ENCODE data around the gene SEMA5A.

SEMA5A gene

GRCh38 chr5:9108162-9108561 is 437.7 kb downstream of the SEMA5A start:
- Histone ChIP-seq H3K27me3 (ENCODE audit: control insufficient read depth, insufficient read depth, low read length) (no peaks in the 10 kb centered on the region), H3K27ac (ENCODE audit: low read length) (no peak overlapping the region), H3K9ac (ENCODE audit: low read length) (no peak overlapping the region), H3K36me3 (ENCODE audit: control insufficient read depth, low read depth, low read length) (no peaks in the 10 kb centered on the region), H3K4me3 (ENCODE audit: low read length) (no peak overlapping the region), H3K9me3 (ENCODE audit: control insufficient read depth, low read depth, low read length) (no peaks in the 10 kb centered on the region), H3K4me1 (ENCODE audit: control insufficient read depth, low read depth, low read length) (no peaks in the 10 kb centered on the region)

- H3K27ac ChIP-seq (ENCODE audit: low read length): no peak overlapping the region
- H3K4me1 ChIP-seq (ENCODE audit: control insufficient read depth, low read depth, low read length): no peaks in the 10 kb centered on the region
- no peaks in the 10 kb centered on the region for H3K27me3 ChIP-seq (ENCODE audit: control insufficient read depth, insufficient read depth, low read length)
- no peaks in the 10 kb centered on the region for H3K36me3 ChIP-seq (ENCODE audit: control insufficient read depth, low read depth, low read length)
- no peak overlapping the region for H3K4me3 ChIP-seq (ENCODE audit: low read length)
- no peaks in the 10 kb centered on the region for H3K9me3 ChIP-seq (ENCODE audit: control insufficient read depth, low read depth, low read length)
- H3K9ac ChIP-seq (ENCODE audit: low read length): no peak overlapping the region
These were observed 440.0 kb downstream of the SEMA5A start for GRCh38 chr5:9105851-9106250.

- Histone ChIP-seq H3K9me3 (ENCODE audit: control insufficient read depth, low read depth, low read length) (no peaks in the 10 kb centered on the region), H3K4me3 (ENCODE audit: low read length) (no peak overlapping the region), H3K27me3 (ENCODE audit: control insufficient read depth, insufficient read depth, low read length) (no peaks in the 10 kb centered on the region), H3K4me1 (ENCODE audit: control insufficient read depth, low read depth, low read length) (no peaks in the 10 kb centered on the region), H3K36me3 (ENCODE audit: control insufficient read depth, low read depth, low read length) (no peaks in the 10 kb centered on the region), H3K27ac (ENCODE audit: low read length) (no peak overlapping the region), H3K9ac (ENCODE audit: low read length) (no peak overlapping the region)
These were observed 441.1 kb downstream of the SEMA5A start for GRCh38 chr5:9104571-9105339.

GRCh38 chr5:9103290-9103689 is 442.6 kb downstream of the SEMA5A start:
- Histone ChIP-seq H3K4me1 (ENCODE audit: control insufficient read depth, low read depth, low read length) (no peaks in the 10 kb centered on the region), H3K36me3 (ENCODE audit: control insufficient read depth, low read depth, low read length) (no peaks in the 10 kb centered on the region), H3K27ac (ENCODE audit: low read length) (no peak overlapping the region), H3K4me3 (ENCODE audit: low read length) (no peak overlapping the region), H3K27me3 (ENCODE audit: control insufficient read depth, insufficient read depth, low read length) (no peaks in the 10 kb centered on the region), H3K9ac (ENCODE audit: low read length) (no peak overlapping the region), H3K9me3 (ENCODE audit: control insufficient read depth, low read depth, low read length) (no peaks in the 10 kb centered on the region)

- no peak overlapping the region for H3K9ac ChIP-seq (ENCODE audit: low read length)
These were observed 446.2 kb downstream of the SEMA5A start for GRCh38 chr5:9099689-9100088.

GRCh38 chr5:9098990-9099389 is 446.9 kb downstream of the SEMA5A start:
- Histone ChIP-seq H3K27me3 (ENCODE audit: control insufficient read depth, insufficient read depth, low read length) (no peaks in the 10 kb centered on the region), H3K27ac (ENCODE audit: low read length) (no peak overlapping the region), H3K4me1 (ENCODE audit: control insufficient read depth, low read depth, low read length) (no peaks in the 10 kb centered on the region), H3K9me3 (ENCODE audit: control insufficient read depth, low read depth, low read length) (no peaks in the 10 kb centered on the region), H3K36me3 (ENCODE audit: control insufficient read depth, low read depth, low read length) (no peaks in the 10 kb centered on the region), H3K9ac (ENCODE audit: low read length) (no peak overlapping the region), H3K4me3 (ENCODE audit: low read length) (no peak overlapping the region)

More at GRCh38 chr5:9099689-9100088, 446.2 kb downstream of the SEMA5A start:
- no peaks in the 10 kb centered on the region for H3K27me3 ChIP-seq (ENCODE audit: control insufficient read depth, insufficient read depth, low read length)
- H3K36me3 ChIP-seq (ENCODE audit: control insufficient read depth, low read depth, low read length): no peaks in the 10 kb centered on the region
- no peaks in the 10 kb centered on the region for H3K4me1 ChIP-seq (ENCODE audit: control insufficient read depth, low read depth, low read length)
- H3K4me3 ChIP-seq (ENCODE audit: low read length): no peak overlapping the region
- H3K9me3 ChIP-seq (ENCODE audit: control insufficient read depth, low read depth, low read length): no peaks in the 10 kb centered on the region
- H3K27ac ChIP-seq (ENCODE audit: low read length): no peak overlapping the region

- no peak overlapping the region for H3K4me3 ChIP-seq (ENCODE audit: low read length)
- no peaks in the 10 kb centered on the region for H3K9me3 ChIP-seq (ENCODE audit: control insufficient read depth, low read depth, low read length)
- no peaks in the 10 kb centered on the region for H3K27me3 ChIP-seq (ENCODE audit: control insufficient read depth, insufficient read depth, low read length)
- no peak overlapping the region for H3K27ac ChIP-seq (ENCODE audit: low read length)
- no peak overlapping the region for H3K9ac ChIP-seq (ENCODE audit: low read length)
- H3K36me3 ChIP-seq (ENCODE audit: control insufficient read depth, low read depth, low read length): no peaks in the 10 kb centered on the region
- no peaks in the 10 kb centered on the region for H3K4me1 ChIP-seq (ENCODE audit: control insufficient read depth, low read depth, low read length)
These were observed 451.3 kb downstream of the SEMA5A start for GRCh38 chr5:9094582-9094981.

GRCh38 chr5:9091896-9092662 is 453.8 kb downstream of the SEMA5A start:
- Histone ChIP-seq H3K4me1 (ENCODE audit: control insufficient read depth, low read depth, low read length) (no peaks in the 10 kb centered on the region), H3K9me3 (ENCODE audit: control insufficient read depth, low read depth, low read length) (no peaks in the 10 kb centered on the region), H3K4me3 (ENCODE audit: low read length) (no peak overlapping the region), H3K9ac (ENCODE audit: low read length) (no peak overlapping the region), H3K27ac (ENCODE audit: low read length) (no peak overlapping the region), H3K36me3 (ENCODE audit: control insufficient read depth, low read depth, low read length) (no peaks in the 10 kb centered on the region), H3K27me3 (ENCODE audit: control insufficient read depth, insufficient read depth, low read length) (no peaks in the 10 kb centered on the region)

GRCh38 chr5:9090381-9091026 is 455.4 kb downstream of the SEMA5A start:
- no peaks in the 10 kb centered on the region for H3K36me3 ChIP-seq (ENCODE audit: control insufficient read depth, low read depth, low read length)
- no peak overlapping the region for H3K27ac ChIP-seq (ENCODE audit: low read length)
- H3K9ac ChIP-seq (ENCODE audit: low read length): no peak overlapping the region
- H3K4me1 ChIP-seq (ENCODE audit: control insufficient read depth, low read depth, low read length): no peaks in the 10 kb centered on the region
- H3K9me3 ChIP-seq (ENCODE audit: control insufficient read depth, low read depth, low read length): no peaks in the 10 kb centered on the region
- no peaks in the 10 kb centered on the region for H3K27me3 ChIP-seq (ENCODE audit: control insufficient read depth, insufficient read depth, low read length)
- H3K4me3 ChIP-seq (ENCODE audit: low read length): no peak overlapping the region

- Histone ChIP-seq H3K27ac (ENCODE audit: low read length) (no peak overlapping the region), H3K36me3 (ENCODE audit: control insufficient read depth, low read depth, low read length) (no peaks in the 10 kb centered on the region), H3K9ac (ENCODE audit: low read length) (no peak overlapping the region), H3K4me3 (ENCODE audit: low read length) (no peak overlapping the region), H3K27me3 (ENCODE audit: control insufficient read depth, insufficient read depth, low read length) (no peaks in the 10 kb centered on the region), H3K9me3 (ENCODE audit: control insufficient read depth, low read depth, low read length) (no peaks in the 10 kb centered on the region), H3K4me1 (ENCODE audit: control insufficient read depth, low read depth, low read length) (no peaks in the 10 kb centered on the region)
These were observed 456.0 kb downstream of the SEMA5A start for GRCh38 chr5:9089893-9090292.

- Histone ChIP-seq H3K9me3 (ENCODE audit: control insufficient read depth, low read depth, low read length) (no peaks in the 10 kb centered on the region), H3K4me3 (ENCODE audit: low read length) (no peak overlapping the region), H3K4me1 (ENCODE audit: control insufficient read depth, low read depth, low read length) (no peaks in the 10 kb centered on the region), H3K9ac (ENCODE audit: low read length) (no peak overlapping the region), H3K36me3 (ENCODE audit: control insufficient read depth, low read depth, low read length) (no peaks in the 10 kb centered on the region), H3K27me3 (ENCODE audit: control insufficient read depth, insufficient read depth, low read length) (no peaks in the 10 kb centered on the region), H3K27ac (ENCODE audit: low read length) (no peak overlapping the region)
These were observed 462.9 kb downstream of the SEMA5A start for GRCh38 chr5:9082996-9083395.

Data from iPS-18a (cell line).